Measurements from ENCODE around the gene ATG2B. TPM values are rescaled to one million over a fixed set of nuclear protein-coding genes. Genes with fewer than 3 reads are reported as not detected.

ATG2B gene
- total RNA-seq, 4 donors from 2014 or later = 26.1 to 30.8 (median 28.2) TPM

- TF ChIP-seq, protein P1, sequence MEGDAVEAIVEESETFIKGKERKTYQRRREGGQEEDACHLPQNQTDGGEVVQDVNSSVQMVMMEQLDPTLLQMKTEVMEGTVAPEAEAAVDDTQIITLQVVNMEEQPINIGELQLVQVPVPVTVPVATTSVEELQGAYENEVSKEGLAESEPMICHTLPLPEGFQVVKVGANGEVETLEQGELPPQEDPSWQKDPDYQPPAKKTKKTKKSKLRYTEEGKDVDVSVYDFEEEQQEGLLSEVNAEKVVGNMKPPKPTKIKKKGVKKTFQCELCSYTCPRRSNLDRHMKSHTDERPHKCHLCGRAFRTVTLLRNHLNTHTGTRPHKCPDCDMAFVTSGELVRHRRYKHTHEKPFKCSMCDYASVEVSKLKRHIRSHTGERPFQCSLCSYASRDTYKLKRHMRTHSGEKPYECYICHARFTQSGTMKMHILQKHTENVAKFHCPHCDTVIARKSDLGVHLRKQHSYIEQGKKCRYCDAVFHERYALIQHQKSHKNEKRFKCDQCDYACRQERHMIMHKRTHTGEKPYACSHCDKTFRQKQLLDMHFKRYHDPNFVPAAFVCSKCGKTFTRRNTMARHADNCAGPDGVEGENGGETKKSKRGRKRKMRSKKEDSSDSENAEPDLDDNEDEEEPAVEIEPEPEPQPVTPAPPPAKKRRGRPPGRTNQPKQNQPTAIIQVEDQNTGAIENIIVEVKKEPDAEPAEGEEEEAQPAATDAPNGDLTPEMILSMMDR (IDR thresholded peaks at IDR 0.05; ENCODE audit: low read depth) = no peak
Observed at GRCh38 chr14:96391293-96392118, 28.4 kb upstream of the ATG2B start.

DNA sequence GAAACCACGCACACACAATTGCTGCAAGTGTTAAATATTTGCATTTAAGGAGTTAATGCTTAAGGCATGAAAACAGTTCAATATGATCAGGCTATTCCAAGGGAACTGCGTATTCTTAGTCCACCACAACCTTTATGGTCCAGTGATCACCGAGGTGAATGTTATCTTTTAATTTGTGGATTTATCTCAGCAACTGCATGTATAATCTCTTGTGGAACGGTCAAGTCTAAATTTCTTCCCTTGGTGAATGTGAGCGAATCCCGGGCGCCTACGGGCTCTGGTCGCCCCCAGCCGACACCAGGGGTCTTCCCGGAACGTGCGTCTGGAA lies 27.8 kb upstream of the ATG2B start:
- TF ChIP-seq, protein P1 (IDR thresholded peaks at IDR 0.05; ENCODE audit: low read depth) = no peak

- TF ChIP-seq, protein P1 (IDR thresholded peaks at IDR 0.05; ENCODE audit: low read depth) = no peak
Observed at GRCh38 chr14:96385385-96385784, 22.2 kb upstream of the ATG2B start.

DNA sequence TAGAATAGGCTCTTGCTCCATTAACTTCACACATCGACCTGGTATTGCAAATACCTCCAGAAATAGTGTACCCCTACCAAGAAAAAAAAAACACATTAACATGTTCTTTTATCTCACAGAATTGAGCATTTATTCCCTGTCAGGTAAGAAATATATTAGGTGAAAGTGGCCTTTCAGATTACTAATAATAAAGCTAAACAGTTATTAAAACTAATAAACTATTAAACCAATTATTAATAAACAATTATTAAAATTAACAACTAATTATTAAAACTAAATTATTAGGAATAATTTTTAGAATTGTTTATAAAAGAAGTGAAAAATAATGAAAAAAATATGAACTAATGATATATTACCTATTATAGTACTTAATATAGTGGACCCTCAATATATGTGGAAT lies 21.6 kb upstream of the ATG2B start:
- TF ChIP-seq, protein P1 (IDR thresholded peaks at IDR 0.05; ENCODE audit: low read depth) = no peak

- TF ChIP-seq, protein P1 (IDR thresholded peaks at IDR 0.05; ENCODE audit: low read depth) = no peak
Observed at GRCh38 chr14:96384053-96384452, 20.9 kb upstream of the ATG2B start.

- TF ChIP-seq, protein P1 (IDR thresholded peaks at IDR 0.05; ENCODE audit: low read depth) = no peak
Observed at GRCh38 chr14:96383445-96383844, 20.3 kb upstream of the ATG2B start.

- TF ChIP-seq, protein P1 (IDR thresholded peaks at IDR 0.05; ENCODE audit: low read depth) = no peak
Observed at GRCh38 chr14:96380735-96381134, 17.6 kb upstream of the ATG2B start.
